HG02610 (cell line): Measurements from ENCODE around the gene FSTL4.

ENCODE experiments used
- ATAC-seq: cut with Tn5 transposase; IDR thresholded peaks from one replicate; pipeline ENCODE4 v1.9.1; 2021; ENCODE audit warnings: mild to moderate bottlenecking, moderate library complexity; ENCODE audit not compliant: unreplicated experiment

Gene FSTL4

GRCh38 chr5:133253070-133253469, 359.3 kb downstream of the FSTL4 start:
- ATAC-seq, result no peak

DNA sequence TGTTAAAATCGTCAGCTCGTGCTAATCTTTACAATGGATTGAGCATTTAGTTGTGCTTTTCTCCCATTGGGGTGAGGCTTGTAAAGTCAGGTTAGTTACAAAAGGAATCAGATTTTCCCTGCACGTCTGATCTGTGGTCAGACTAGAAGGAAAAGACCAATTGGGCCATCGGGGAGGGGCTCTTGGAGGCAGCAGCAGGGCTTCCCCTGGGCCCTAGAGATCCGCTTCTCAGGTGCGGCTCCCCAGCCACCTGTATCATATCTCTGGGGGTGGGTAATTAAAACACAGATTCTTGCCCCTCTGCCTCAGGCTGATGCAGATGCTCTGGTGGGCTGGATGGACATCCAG, 360.2 kb downstream of the FSTL4 start:
- ATAC-seq, result no peak

DNA sequence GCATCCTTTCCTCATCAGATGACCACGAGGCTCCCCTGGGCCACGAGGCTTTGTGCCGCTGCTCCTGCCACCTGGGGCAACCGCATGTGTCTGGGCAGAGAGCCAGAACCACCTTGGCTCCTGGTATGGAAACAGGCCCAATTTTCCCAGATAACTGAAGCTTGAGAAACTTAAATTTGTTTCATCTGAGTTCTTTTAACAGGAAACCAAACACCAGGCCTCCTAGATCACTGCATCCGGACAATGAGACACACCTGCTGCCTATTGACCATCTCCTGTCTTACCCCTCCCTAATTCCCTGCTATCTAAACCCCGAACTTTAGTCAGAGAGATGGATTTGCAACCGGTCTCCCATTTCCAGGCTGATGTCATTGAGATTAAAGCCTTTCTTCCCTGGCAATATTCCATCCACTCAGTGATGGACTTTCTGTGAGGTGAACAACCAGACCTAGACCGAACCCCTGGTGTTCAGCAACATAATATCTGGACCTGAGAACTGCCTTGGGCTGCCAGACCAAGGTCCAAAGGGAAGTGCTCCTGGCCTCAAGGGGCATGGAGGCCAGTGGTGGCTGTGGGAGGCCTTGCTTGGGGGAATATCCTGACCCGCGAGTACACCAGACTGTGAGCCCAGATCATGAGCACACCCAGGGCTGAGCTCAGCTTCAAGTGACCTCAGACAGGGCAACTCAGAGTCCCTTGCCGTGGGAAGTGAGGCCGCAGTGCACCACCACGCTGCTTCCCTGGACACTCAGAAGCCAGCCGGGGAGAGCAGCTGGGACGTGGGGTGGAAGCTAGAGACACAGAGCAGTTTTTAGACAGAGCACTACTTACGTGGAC, 360.8 kb downstream of the FSTL4 start:
- no peak for ATAC-seq

- ATAC-seq, result no peak
Measured at GRCh38 chr5:133250527-133250926, 361.8 kb downstream of the FSTL4 start.

DNA sequence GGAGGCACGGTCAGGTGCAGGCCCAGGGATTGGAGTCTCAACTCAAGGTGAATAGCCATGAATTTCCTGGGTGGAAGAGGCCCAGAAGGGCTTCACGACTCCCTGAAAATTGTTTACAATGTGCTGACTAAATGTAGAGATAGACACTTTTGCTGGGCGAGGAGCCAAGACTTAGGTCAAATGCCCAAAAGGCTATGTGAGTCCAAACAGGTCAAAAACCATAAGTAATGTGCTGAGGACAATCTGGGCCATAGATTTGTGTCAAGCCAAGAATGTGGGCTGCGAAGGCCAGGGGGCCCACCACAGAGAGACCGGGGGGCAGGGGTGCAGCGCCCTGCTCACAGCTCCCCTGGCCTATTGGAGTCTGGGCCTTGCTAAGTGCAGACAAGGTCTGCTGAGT, 362.7 kb downstream of the FSTL4 start:
- no peak for ATAC-seq

DNA sequence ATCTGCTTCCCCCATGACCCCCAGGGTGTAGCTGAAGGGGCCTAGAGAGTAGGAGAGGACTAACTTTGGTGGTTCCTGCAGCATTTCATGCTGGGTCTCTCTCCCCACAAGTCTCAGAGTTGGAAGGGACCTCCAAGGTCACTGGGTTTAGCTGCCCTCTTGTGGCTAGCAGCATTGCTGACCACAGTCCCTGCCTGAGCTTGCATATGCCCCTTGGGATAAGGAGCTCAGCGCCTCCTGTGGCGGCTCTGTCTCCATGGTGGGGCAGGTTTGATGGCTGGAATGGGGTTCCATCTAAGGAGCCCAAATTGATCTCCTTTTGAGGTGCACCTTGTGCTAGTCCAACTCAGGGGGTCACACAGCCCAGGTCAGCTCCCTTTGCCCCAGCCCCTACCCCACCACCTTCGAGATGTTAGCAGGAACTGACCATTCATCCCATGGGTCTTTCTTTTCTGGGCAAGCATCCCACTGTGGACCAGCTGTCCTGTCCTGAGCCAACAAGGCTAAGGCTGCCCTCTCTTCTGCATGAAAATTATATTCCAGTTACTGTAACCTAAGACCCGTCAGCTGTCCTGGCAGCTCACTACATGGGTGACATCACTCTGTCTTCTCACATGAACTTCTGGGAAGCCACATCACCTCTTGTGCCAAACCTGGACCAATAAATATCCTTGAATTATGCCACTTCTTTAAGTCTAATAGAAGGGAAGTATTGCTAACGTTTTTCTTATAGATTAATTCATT, 364.3 kb downstream of the FSTL4 start:
- no peak for ATAC-seq

GRCh38 chr5:133247151-133247709, 365.1 kb downstream of the FSTL4 start:
- no peak for ATAC-seq

GRCh38 chr5:133246376-133247150, 365.8 kb downstream of the FSTL4 start:
- no peak for ATAC-seq

- no peak for ATAC-seq
Measured at GRCh38 chr5:133246053-133246370, 366.3 kb downstream of the FSTL4 start.

- ATAC-seq, result peak; percentile 53
Measured at GRCh38 chr5:133245191-133246052, 366.9 kb downstream of the FSTL4 start.

GRCh38 chr5:133244242-133244641, 368.1 kb downstream of the FSTL4 start:
- ATAC-seq, result peak; percentile 33

- no peak for ATAC-seq
Measured at GRCh38 chr5:133243196-133243595, 369.1 kb downstream of the FSTL4 start.

DNA sequence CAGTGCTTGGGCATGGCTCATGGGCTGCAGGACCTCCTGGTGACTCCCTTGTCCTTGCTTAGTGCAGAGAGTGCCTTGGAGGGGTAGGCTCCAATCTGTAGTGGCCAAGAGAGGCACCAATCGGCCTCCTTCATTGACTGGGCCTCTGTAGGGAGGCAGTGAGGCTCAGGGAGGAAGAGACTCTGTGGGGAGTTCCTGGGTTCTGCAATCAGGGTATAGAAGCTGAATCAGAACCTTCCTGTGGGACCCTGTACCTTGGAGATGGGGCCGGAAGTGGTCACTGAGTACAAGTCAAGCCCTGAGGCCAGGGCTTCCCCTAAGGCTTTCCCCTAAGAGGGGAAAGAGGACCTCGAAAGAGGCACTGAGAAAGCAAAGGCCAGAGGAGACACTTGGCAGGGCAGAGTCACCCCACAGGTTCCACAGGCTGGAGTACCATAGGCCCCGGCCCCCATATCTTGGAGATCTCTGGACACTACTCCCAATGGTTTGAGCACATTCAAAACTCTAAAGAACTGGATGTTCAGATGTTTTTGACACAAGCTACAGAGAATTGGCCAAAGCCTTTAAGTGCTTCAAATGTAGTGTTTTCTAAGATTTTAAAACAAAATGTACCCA, 370.0 kb downstream of the FSTL4 start:
- no peak for ATAC-seq

DNA sequence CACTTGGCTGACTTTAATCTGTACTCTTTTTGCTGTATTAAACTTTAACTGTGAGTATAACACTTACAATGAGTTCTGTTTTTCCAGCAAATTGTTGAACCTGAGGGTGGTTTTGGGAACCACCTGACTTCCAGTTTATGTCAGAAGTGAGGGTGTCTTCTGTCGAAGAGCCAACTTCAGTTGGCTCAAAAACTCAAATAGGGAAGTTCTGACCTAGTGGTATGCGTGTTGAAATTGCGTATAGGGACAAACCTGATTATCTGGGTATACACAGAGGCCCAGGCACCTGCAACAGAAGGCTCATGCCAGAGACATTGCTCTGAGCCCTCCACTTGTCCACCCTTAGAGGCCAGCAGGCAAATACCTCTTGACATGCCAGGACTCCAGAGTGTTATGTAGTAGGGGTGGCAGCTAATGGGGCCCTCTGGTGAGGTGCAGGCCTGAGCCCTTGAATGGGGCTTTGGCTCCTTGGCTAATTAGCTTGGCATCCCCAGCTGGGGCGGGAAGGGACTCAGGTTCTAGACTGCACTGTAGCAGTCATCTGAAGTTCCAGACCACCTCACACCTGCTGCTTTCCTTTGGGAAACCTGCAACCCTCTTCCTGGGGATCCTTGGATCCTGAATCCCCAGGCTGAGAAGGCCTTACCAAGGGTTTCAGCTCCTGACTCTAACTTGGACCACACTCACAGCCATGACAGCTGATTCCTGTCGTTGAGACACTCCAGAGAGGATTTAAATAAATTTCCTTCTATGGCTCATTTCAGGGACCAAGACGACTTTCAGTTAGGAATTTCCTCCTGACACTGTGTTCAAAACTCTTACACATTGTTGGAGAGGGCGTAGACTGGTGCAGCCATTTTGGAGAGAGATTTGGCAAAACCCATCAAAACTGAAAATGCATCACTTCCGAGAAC, 370.9 kb downstream of the FSTL4 start:
- ATAC-seq, result no peak

- peak; percentile 60 for ATAC-seq
Measured at GRCh38 chr5:133240425-133241091, 371.8 kb downstream of the FSTL4 start.

- ATAC-seq, result no peak
Measured at GRCh38 chr5:133238426-133239205, 373.7 kb downstream of the FSTL4 start.

- no peak for ATAC-seq
Measured at GRCh38 chr5:133236976-133237375, 375.4 kb downstream of the FSTL4 start.

DNA sequence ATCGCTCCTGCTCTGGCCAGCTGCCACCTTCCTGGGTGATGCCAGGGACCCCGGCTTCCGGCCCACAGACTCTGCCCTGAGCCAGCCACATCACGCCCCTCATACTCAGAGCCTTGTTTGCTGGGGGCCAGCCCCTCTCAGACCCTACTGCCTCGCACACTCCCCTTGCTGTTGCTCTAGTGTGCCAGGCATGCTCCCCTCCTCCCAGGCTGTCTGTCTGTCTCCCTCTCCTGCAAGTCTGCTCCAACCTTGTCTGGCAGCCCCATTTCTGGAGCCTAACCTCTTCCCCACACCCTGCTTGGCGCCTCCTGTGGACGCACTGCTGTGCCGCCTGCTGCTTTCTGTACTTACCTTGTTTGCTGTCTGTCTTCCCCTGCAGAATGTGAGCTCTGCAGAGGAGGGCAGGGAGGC, 375.8 kb downstream of the FSTL4 start:
- no peak for ATAC-seq
